ENCODE results near the gene TECTA.
A peak's percentile ranks its signal among the peaks of the same experiment; 100 is the strongest.
"Not testable (repeated sequence)": the region's sequence is repeated elsewhere in the genome, so short reads cannot be mapped to it uniquely, and the experiment has no call there.

TECTA gene

DNA sequence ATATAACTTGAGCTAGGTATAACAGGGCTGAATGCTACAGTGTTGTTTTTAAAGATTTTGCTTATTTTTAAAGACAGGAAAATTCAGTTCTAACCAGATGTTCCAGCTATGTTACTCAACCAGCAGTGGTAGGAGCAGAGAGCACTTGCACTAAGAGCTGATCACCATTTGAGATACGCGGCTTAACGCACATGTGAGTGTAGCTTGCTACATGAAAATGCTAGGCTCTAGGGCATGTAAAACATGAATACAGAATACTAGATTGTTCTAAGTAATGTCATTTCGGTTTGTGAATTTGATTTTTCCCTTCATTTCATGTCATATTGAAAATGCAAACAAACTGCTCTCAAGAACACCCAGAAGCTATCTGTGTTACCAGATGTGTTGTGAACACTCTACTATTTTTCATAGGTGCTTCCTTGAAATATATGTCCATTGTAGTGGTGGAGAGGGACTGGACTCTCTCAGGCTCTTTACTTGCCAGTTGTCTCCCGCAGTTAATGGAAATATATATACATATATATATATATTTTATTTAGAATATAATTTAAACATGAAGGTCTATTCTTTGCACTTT, 10.8 kb upstream of the TECTA start:
- DNase-seq: no peak
- ATAC-seq: no peak

DNA sequence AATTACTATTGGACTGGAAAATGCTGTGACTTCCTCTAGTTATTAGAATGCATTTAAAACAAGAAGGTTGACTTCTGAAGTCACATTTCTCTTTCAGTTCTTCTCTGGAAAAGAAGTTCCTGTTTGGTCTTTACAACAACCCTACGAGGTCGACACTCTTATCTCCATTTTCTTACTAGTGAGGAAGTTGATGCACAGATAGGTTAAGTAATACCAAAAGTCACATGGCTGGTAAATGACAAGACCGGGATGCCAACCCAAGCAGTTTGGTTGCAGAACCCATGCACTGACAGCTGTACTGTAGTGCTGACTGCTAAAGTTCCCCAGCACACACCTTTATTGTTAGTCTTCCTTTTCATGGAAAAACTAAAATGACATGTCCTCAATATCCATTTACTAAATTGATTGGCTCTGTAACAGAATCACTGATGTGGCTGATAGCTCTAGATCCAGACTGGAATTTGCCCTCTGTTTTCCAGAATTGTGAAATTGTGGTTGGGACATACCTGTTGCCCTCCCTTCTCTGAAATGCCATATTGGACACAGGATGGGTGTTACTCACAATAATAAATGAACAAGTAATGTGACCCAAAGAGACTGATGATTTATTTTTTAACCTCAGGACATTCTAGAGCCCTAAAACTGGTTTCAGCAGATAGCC, 9.4 kb upstream of the TECTA start:
- ATAC-seq (no peak), DNase-seq (no peak)

DNA sequence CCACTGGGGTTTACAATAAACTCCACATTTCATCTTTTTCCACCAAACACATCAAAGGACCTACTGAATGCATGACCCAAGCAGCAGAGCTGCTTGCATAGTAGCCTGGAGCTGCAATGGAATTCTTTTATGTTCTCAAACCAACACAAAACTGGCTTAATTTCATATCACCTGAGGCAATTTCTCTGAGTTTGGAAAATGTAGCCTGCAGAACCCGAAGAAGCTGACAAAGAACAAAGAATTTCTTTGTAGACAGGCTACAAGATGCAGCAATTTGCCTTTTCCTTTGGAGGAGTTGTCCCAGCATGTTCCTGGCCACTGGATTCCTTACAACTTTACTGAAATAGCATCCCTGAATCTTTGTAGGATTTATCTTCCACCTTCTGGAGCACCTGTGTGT, 5.5 kb upstream of the TECTA start:
- ATAC-seq: no peak
- no peak for DNase-seq

DNA sequence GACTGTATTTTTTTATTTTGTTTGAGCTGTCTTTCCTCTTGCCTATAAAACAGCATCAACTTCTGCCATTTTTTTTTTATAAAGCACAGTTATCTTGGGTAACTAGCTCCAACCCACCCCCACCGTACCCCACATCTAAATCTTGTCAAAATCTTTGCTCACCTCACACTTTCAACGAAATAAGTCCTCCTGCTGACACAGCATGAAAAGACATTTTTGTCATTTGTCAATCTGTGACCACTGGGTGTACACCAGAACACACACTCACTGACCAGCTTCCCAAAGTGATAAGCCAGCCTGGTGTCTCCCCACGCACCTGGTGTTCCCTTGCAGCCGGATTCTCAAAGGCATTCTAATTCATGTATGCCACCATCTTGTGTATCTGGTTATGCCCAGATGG, 1.7 kb upstream of the TECTA start:
- no peak for ATAC-seq
- no peak for DNase-seq

DNA sequence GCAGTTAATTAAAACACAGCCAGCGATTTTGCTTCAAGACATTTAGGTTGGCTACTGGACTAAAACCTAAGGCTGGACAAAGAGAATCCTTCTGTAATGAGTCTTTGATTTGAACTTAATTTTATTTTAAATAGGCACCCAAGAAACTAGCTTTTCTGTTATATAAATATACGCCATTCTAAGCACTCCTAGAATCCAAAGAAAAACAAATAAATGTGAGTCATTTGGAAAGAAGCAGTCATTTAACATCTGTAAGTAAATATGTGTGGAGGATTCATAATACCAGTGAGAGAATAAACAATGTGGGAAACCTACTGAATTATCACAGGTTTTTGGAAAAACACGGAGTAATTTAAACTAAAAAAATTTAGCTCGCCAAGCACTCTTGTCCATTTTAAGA, 1.2 kb upstream of the TECTA start:
- ATAC-seq (no peak), DNase-seq (no peak)

DNA sequence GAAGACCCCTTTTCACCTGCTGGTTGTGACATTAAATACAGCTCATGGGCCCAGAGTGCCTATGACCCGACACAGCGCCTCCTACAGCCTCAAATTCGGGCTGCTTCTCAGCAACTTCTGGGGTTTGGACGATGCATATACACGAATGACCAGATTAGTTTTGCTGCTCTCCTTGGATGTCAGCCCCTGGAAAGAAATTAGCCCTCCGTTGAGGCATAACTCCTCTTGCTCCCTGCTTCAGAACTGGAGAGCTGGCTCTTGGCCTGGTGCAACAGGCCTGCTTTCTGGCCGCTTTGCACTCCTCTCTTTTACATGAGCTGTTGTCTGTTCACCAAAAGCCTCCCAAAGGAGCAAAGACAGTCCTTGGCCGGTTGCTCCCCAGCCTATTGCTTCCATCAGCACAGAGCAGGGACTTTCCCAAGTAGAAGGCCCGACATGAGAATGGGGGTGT, 3.3 kb downstream of the TECTA start:
- ATAC-seq (no peak), DNase-seq (no peak)

DNA sequence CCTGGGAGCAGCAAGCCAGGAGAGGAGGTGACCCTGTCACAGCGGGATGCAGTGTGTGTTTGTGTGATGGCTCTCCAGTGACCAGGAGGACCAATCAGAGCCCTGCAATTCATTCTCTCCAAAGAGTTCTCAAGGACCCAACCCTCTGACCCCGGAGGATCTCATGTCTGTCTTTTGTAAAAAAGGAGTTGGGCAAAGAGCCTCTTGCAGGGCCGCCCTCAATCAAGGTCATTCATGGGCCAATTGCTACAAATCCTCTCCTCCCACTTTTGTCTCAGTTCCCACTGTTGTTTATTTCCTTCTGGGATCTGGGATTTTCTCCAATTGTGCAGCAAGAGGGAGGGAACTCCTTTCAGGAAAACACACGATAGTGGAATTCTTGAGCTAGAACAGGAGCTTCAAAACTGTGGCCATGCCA, 4.0 kb downstream of the TECTA start:
- no peak for ATAC-seq
- DNase-seq: no peak

DNA sequence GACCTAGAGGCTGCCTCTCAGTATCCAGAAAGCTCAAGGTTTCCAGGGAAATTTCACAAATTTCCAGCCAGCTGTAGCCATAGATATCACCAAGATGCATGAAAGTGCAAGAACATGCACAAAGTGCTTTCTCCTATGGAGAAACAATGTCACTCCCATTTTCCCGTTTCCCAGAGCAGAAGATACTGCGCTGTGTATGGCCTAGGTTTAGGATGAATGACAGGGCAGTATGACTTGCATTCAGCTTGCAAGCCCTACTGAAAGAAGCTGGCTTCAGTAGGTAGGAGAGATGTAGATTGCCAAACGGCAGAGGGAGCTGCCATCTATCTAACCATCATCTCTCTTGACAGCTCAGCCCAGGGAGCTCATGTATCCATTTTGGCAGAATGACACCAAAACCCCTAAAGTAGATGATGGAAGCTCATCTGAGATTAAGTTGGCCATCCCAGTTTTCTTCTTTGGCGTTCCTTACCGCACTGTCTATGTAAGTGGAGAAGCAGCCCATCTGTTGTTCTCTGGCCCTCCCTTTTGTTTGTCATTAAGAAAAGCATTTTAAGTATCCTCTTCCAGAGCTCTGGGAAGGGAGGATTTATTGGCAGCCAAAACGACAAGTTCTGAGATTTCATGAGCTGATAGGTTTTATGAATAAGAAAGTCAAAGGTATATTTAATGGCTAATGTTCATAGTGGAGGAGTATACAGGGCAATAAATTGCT, 4.6 kb downstream of the TECTA start:
- no peak for DNase-seq
- ATAC-seq: no peak

DNA sequence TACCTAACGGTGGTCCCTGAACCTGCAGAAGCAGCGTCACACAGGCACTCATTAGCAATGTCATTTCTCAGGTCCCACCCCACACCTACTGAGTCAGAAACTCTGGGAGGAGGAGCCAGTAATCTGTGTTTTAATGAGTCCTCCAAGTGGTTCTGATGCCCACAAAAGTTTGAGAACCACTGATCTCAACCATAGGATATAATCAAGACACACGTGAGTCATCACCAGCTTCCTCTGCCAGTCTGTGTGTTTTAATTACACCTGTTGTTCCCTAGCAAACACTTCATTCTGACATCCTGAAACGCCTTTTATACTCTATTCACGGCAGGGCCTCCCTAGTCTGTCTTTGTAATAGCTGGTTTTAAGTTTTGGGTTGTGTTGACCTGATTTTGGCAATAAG, 5.8 kb downstream of the TECTA start:
- no peak for DNase-seq
- no peak for ATAC-seq

DNA sequence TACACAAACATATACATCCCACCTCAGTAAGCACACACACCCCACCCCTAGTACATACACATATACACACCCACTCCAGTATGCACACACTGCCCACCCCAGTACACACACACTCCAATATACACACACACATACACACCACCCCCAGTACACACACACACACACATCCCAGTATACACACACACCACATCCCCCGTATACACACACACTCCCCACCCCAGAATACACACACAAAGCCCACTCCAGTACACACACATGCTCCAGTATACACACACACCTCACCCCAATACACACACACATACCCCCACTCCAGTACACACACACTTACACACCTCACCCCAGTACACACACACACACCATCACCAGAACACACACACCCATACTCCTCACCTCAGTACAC, 7.4 kb downstream of the TECTA start:
- no peak for ATAC-seq
- no peak for DNase-seq

DNA sequence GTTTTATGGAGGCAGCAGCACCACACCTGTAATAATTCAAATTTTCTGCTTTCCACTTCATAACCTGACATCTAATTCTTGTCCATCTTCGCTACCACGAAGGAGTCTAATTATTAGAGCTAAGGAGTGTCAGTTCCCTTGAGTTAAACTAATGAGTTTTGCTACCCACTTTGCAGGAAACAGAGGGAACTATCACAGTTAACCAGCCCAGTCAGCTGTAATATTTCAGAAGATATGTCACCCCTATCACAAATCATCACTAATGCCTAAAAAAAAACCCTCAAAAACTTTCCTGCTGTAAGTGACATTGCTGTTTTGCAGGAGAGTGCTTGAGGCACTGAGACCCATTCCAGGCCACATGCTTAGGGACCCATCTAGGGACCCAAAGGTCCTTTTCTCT, 8.4 kb downstream of the TECTA start:
- no peak for ATAC-seq
- DNase-seq: no peak

DNA sequence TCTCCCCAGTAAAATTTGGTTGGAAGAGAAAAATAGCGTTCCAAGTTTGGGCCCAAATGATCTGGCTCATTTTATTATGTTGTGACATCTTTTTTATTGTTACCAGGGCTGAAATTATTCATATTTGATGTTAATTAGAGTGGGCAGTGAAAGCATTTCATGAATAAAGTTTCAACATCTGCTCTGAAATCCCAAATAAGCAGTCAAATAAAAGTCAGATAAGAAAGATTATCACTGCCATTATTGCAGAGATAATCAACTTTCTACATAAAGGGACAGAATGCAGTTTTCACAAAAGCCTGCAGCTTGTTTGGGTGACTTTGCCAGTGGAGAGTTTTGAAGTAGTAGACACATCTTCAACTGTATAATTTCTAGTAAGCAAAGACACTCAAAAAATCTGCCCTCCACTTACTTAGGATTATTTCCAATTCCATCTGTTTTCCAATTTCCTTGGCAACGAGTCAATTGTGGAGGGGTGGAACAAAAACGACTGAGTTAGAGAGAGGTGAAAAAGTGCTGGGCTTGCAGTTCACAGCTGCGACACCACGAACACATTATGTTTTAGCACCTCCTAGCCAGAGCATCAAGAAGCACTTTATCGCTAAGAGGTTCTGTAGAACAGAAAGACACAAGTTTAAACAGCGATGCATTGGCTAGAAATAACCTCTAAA, 9.0 kb downstream of the TECTA start:
- ATAC-seq (no peak), DNase-seq (no peak)

DNA sequence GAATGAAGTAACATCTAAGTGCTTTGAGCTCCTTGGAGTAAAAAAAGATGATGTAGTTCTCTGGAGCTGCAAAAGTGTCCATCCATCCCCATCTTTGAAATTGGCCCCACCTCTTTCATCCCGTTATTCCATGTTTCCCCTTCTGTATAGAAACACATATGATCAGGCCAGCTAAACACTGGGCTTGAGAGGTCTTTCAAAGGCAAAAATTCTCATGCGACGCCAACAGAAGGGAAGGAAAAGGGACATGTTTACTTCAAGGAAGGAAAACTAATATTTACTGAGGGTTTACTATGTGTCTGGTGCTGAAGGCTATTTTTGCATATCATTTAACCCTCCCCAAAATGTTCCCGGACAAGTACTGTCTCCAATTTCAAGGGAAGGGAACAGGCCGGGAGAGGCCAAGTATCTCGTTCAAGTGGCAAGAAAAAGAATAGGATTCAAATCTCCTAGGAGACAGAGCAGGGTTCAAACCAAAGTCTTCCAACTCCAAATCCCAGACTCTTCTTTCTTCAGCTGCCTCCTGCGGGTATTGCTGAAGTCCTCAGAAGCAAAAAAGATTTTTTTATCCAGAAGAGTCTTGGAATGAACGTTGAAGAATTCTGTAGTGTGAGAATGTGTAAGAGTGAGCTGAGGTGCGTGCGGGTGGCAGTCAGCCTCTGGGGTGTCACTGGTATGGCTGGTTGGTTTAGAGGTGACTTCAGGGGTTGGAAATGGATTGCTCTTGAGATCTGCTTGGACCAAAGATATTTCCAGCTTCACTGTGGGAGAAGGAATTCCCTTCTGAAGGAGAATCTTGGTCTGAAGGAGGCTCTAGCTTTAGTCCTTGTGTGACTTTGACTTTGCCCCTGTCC, 10.1 kb downstream of the TECTA start:
- DNase-seq: no peak
- ATAC-seq: no peak

DNA sequence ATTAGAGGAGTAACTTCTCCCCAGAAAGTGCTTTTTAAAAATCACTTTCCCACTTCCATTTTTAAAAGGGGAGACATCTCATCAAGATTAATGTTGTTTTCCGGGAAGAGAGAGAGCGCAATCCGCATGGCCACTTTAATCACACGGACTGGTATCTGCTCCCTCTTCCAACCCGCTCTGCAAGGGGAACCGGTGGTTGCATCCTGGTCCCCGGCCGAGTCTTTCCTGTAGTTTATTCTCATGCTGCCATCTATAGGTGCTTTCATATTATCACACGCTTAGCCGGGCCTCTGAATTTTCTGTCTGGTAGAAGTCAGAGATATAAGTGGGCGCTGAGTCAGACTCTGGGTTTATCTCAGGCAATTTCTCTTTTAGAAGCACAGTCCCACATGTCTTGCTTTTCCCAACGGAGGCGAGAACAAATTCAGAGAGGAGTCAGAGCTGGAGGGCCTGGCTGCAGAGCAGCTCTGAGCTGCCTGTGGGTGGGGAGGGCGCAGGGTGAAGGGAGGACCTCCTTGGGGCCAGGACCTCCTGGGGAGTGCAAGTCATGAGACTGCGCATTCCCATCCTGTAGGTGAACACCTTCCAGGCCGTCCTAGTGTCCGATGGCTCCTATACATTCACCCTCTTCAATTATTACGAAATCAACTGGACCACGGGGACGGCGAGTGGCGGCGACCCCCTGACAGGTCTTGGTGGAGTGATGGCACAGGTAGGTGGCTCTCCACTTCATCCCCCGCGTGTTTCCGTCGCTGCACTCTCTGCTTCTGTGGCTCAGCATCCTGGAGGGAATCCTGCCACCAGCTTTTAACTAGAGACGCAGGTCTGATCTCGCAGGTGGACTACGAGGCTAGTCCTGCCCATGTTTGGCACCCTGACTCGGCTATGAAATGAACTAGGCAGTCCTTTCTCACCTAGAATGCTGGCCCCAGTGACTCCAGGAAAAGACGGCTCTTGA, 11.7 kb downstream of the TECTA start:
- DNase-seq: peak; percentile 28
- peak; percentile 68 for ATAC-seq

DNA sequence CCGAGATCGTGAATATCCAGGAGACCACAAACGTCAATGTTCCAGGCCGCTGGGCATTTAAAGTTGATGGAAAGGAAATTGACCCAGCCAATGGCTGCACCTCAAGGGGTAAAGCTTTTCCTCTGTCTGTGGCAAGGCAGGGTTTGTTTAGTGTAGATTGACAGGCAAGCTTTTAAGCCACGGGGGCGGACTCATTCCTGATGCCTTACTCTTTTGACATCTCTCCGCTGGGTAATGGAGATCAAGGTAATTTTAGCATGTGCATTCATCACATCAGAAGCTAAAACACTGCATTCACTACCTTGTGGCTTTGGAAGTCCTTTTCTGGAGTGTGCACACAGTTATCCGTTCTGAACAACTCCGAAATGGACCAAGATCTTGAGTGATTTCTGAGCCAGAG, 12.6 kb downstream of the TECTA start:
- DNase-seq (no peak), ATAC-seq (no peak)

DNA sequence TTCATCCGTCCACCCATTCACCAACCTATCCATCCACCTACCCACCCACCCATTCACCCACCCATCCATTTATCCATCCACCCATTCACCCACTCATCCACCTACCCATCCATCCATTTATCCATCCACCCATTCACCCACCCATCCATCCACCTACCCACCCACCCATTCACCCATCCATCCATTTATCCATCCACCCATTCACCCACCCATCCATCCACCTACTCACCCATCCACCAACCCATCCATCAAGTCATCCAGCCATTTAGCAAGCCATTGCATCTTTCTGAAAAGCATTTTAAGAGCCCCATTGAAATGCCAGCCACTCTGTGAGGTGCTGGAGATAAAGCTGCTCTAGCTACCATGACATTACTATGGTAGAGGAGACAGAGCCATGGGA, 14.0 kb downstream of the TECTA start:
- not testable (repeated sequence) for ATAC-seq, DNase-seq

DNA sequence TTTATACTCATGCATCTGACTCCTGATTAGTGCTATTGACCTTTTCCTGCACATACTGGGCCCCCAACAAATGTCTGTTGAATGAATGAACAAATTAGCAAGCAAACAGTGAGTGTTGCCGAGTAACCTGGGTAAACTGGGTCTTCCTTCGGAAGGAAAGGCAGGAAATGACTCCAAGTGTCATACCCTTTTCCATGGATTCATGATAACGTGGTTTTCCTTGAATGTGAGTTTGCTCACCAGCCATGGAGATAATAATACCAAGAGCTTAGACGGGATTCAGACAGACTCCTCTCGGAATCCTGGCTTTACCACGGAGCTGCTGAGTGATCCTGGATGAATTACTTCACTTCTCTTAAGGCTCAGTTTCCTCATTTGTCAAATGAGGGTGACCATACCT, 16.7 kb downstream of the TECTA start:
- no peak for DNase-seq
- ATAC-seq: no peak

DNA sequence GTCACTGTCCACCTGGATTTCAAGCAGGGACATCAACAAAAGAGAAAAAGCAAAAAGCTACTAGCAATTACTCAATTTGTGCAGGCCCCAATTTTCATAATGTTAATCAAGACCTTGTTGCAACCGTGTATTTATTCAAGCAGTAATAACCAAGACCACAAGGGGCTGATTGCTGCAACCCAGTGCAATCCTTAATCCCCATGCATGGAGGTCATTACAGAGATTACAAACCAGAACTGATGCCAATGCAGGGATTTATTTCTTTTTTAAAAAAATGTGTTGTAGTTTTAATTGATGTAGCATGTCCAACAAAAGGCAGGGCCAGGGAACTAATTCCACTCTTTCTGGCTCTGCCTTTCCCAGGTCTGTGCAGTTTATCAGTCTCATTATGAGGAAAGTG, 18.4 kb downstream of the TECTA start:
- DNase-seq (no peak), ATAC-seq (no peak)

DNA sequence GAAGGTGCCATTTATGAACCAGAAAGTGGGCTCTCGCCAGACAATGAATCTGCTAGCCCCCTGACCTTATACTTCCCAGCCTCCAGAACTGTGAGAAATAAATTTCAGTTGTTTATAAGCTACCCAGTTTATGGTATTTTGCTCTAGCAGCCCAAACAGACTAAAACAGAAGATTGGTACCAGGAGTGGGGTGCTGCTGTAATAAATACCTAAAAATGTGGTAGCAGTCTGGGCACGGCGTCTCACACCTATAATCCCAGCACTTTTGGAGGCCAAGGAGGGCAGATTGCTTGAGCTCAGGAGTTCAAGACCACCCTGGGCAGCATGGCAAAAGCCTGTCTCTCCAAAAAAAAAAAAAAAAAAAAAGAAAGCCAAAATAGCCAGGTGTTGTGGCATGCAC, 21.3 kb downstream of the TECTA start:
- ATAC-seq: no peak
- no peak for DNase-seq

DNA sequence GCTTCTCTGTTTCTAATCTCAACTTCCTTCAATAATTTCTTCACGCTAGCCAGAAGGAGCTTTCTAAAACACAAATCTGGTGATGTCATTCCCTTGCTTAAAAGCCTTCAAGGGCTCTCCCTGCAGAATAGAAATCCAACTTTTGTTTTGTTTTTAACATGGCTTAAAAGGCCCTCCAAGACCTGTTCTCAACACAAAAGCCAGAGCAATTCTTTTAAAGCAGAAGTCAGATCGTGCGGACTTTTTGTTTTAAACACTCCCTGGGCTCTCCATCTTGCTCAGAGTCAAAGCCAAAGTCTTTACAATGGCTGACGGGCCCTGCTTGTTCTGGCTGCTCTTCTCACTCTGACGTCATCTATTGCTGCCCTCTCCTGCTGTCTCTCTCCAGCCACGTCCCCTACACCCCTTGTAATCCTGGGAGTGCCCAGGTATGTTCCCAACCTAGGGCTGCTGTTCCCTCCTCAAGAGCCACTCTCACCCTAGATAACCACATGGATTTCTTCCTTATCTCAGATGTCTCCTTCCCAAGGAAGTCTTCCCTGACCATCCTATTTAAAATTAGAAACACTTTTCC, 22.5 kb downstream of the TECTA start:
- ATAC-seq (no peak), DNase-seq (no peak)

DNA sequence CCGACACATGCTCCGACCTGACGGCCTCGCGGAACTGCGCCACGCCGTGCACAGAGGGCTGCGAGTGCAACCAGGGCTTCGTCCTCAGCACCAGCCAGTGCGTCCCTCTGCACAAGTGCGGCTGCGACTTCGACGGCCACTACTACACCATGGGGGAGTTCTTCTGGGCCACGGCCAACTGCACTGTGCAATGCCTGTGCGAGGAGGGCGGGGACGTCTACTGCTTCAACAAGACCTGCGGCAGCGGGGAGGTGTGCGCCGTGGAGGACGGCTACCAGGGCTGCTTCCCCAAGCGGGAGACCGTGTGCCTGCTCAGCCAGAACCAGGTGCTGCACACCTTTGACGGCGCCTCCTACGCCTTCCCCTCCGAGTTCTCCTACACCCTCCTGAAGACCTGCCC, 26.8 kb downstream of the TECTA start:
- ATAC-seq (no peak), DNase-seq (no peak)

All from stimulated activated naive CD8-positive, alpha-beta T cell treated with anti-CD3 and anti-CD28 coated beads, Interleukin-15, Interleukin-2, amounts not matched to agents 100 U/mL and 50 U/mL, for 24 hours (primary cell).